ENCODE data around the gene MYO5B.

- TF ChIP-seq CTCF (IDR thresholded peaks at IDR 0.05) = no peak
- no peak for TF ChIP-seq POLR2AphosphoS5 (IDR thresholded peaks at IDR 0.05)
Measured at GRCh38 chr18:49835405-49835804, 359.5 kb downstream of the MYO5B start.
